Measurements from ENCODE around the gene RBM6.
A peak's percentile ranks its signal among the peaks of the same experiment; 100 is the strongest.
"Not testable (repeated sequence)": the region's sequence is repeated elsewhere in the genome, so short reads cannot be mapped to it uniquely, and the experiment has no call there.

RBM6 gene

GRCh38 chr3:49994476-49994875 lies 54.5 kb downstream of the RBM6 start:
- DNase-seq = no peak

GRCh38 chr3:49996016-49996415 lies 56.1 kb downstream of the RBM6 start:
- no peak for DNase-seq

- no peak for DNase-seq
These were observed 57.9 kb downstream of the RBM6 start for GRCh38 chr3:49997862-49998261.

- DNase-seq = no peak
These were observed 58.4 kb downstream of the RBM6 start for GRCh38 chr3:49998326-49998725.

- DNase-seq = no peak
These were observed 61.6 kb downstream of the RBM6 start for GRCh38 chr3:50001511-50001910.

- no peak for DNase-seq
These were observed 63.3 kb downstream of the RBM6 start for GRCh38 chr3:50003216-50003615.

GRCh38 chr3:50003824-50004223 lies 63.9 kb downstream of the RBM6 start:
- DNase-seq = no peak

- no peak for DNase-seq
These were observed 69.0 kb downstream of the RBM6 start for GRCh38 chr3:50008931-50009330.

GRCh38 chr3:50010959-50011358 lies 71.0 kb downstream of the RBM6 start:
- no peak for DNase-seq

- DNase-seq = no peak
These were observed 76.0 kb downstream of the RBM6 start for GRCh38 chr3:50015918-50016317.

- no peak for DNase-seq
These were observed 88.4 kb downstream of the RBM6 start for GRCh38 chr3:50028346-50028745.

GRCh38 chr3:50031201-50031600 lies 91.3 kb downstream of the RBM6 start:
- not testable (repeated sequence) for DNase-seq

GRCh38 chr3:50044976-50045375 lies 105.0 kb downstream of the RBM6 start:
- no peak for DNase-seq

GRCh38 chr3:50047426-50047825 lies 107.5 kb downstream of the RBM6 start:
- DNase-seq = no peak

GRCh38 chr3:50050361-50050760 lies 110.4 kb downstream of the RBM6 start:
- peak; percentile 82 for DNase-seq

GRCh38 chr3:50057756-50058155 lies 117.8 kb downstream of the RBM6 start:
- no peak for DNase-seq

GRCh38 chr3:50068134-50068533 lies 128.2 kb downstream of the RBM6 start:
- no peak for DNase-seq

GRCh38 chr3:50078091-50078490 lies 138.1 kb downstream of the RBM6 start:
- no peak for DNase-seq

- DNase-seq = no peak
These were observed 138.7 kb downstream of the RBM6 start for GRCh38 chr3:50078622-50079021.

GRCh38 chr3:50084951-50085350 lies 145.0 kb downstream of the RBM6 start:
- not testable (repeated sequence) for DNase-seq

GRCh38 chr3:50088725-50089608 lies 149.0 kb downstream of the RBM6 start, which contains the start of gene RBM5:
Gene RBM5, plus strand, starts transcription at chr3:50088919. Its CDS starts 1,516 bp downstream, at chr3:50090435.
- peak; percentile 76 for DNase-seq

- no peak for DNase-seq
These were observed 149.6 kb downstream of the RBM6 start for GRCh38 chr3:50089609-50089945.

- no peak for DNase-seq
These were observed 151.0 kb downstream of the RBM6 start for GRCh38 chr3:50090984-50091383.

- DNase-seq = no peak
These were observed 155.5 kb downstream of the RBM6 start for GRCh38 chr3:50095352-50095998.
